Activated CD4-positive, CD25-positive, alpha-beta regulatory T cell treated with anti-CD3 and anti-CD28 coated beads, Interleukin-2, amount 50 U/mL, for 16 hours (primary cell): Measurements from ENCODE around the gene TYK2.
"Not testable (repeated sequence)": the region's sequence is repeated elsewhere in the genome, so short reads cannot be mapped to it uniquely, and the experiment has no call there.

Experiments used
- DNase-seq: peaks from one replicate; pipeline ENCODE4 v3.0.0-alpha.2; 2020; ENCODE audit warnings: low read depth, low spot score

TYK2 gene

GRCh38 chr19:10380313-10381102 lies at the start of gene TYK2:
TYK2 (minus strand) TSS chr19:10380572; CDS start chr19:10378406, 2,166 bp downstream.
- peak; percentile 90 for DNase-seq

- DNase-seq = no peak
Measured at GRCh38 chr19:10428996-10429381, 48.6 kb upstream of the TYK2 start.

- no peak for DNase-seq
Measured at GRCh38 chr19:10427169-10427568, 46.8 kb upstream of the TYK2 start.

- DNase-seq = no peak
Measured at GRCh38 chr19:10424011-10424637, 43.8 kb upstream of the TYK2 start.

GRCh38 chr19:10422846-10423245 lies 42.5 kb upstream of the TYK2 start:
- DNase-seq = no peak

GRCh38 chr19:10422046-10422461 lies 41.7 kb upstream of the TYK2 start:
- DNase-seq = no peak

- no peak for DNase-seq
Measured at GRCh38 chr19:10421240-10422045, 41.1 kb upstream of the TYK2 start.

GRCh38 chr19:10420444-10421239 lies 40.3 kb upstream of the TYK2 start, which contains the start of gene PDE4A:
PDE4A (plus strand) TSS chr19:10420538; CDS start chr19:10420765, 227 bp downstream.
- no peak for DNase-seq

- DNase-seq = no peak
Measured at GRCh38 chr19:10419646-10420443, 39.5 kb upstream of the TYK2 start.

GRCh38 chr19:10419200-10419645 lies 38.9 kb upstream of the TYK2 start:
- no peak for DNase-seq

- DNase-seq = no peak
Measured at GRCh38 chr19:10418485-10419199, 38.3 kb upstream of the TYK2 start.

- DNase-seq = no peak
Measured at GRCh38 chr19:10418235-10418484, 37.8 kb upstream of the TYK2 start.

GRCh38 chr19:10417541-10418234 lies 37.3 kb upstream of the TYK2 start:
- DNase-seq = no peak

GRCh38 chr19:10416380-10417257 lies 36.2 kb upstream of the TYK2 start:
- peak; percentile 90 for DNase-seq

GRCh38 chr19:10416083-10416379 lies 35.7 kb upstream of the TYK2 start:
- DNase-seq = no peak

- DNase-seq = no peak
Measured at GRCh38 chr19:10412257-10412977, 32.0 kb upstream of the TYK2 start.

- not testable (repeated sequence) for DNase-seq
Measured at GRCh38 chr19:10411224-10411623, 30.9 kb upstream of the TYK2 start.
